LNCAP (cell line): ENCODE data around the gene TOPAZ1.

Experiments
- TF ChIP-seq, protein P1 (sequence below): fragments of 450-650 bp; IDR thresholded peaks from 2 replicates; pipeline ENCODE4 v1.5.1; 2017; ENCODE audit warnings: mild to moderate bottlenecking

TOPAZ1 gene

GRCh38 chr3:44334326-44334725 lies 92.6 kb downstream of the TOPAZ1 start:
- TF ChIP-seq, protein P1, sequence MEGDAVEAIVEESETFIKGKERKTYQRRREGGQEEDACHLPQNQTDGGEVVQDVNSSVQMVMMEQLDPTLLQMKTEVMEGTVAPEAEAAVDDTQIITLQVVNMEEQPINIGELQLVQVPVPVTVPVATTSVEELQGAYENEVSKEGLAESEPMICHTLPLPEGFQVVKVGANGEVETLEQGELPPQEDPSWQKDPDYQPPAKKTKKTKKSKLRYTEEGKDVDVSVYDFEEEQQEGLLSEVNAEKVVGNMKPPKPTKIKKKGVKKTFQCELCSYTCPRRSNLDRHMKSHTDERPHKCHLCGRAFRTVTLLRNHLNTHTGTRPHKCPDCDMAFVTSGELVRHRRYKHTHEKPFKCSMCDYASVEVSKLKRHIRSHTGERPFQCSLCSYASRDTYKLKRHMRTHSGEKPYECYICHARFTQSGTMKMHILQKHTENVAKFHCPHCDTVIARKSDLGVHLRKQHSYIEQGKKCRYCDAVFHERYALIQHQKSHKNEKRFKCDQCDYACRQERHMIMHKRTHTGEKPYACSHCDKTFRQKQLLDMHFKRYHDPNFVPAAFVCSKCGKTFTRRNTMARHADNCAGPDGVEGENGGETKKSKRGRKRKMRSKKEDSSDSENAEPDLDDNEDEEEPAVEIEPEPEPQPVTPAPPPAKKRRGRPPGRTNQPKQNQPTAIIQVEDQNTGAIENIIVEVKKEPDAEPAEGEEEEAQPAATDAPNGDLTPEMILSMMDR: no peak

GRCh38 chr3:44337248-44337785 lies 95.6 kb downstream of the TOPAZ1 start:
- TF ChIP-seq, protein P1: no peak

DNA sequence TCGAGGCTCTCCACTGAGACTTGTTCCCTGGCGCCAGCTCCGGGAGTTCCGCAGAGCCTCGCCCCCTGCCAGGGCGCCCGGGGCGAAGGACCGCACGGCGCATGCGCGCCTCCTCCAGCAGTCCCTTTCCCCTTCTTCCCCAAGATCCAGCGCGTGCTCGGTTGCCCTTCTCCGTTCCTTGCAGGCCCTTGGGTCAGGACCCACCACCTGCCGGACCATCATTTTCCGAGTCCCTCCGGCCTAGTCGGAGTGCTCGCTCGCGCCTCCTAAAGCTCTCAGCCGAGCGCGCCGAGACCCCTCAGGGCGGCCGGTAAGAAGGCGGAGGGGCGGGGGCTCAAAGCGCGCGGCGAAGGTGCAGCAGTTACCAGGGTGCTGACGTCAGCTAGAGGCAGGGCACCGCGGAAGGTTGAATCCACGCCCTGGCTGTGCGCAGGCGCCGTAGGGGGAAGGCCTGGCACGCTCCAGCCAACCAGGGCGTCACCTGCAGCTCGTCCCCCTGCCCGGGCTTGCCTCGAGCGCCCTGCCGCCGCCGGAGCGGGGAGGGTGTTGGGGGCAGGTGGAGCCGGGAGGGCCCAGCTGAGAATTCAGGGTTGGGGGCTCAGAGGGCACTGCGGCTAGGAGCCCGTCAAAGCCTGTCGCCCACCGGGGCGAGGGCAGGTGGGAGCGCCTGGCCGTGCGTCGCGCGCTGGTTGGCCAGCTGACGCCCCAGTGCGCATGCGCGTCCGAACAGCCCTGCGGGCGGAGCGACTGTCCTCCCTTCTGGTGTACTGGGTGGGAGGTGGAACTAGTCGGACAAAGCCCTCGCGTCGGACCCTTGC lies 96.5 kb downstream of the TOPAZ1 start, which contains the start of gene TCAIM:
TSS of gene TCAIM (plus strand) at position 757 of the 818 bp plus-strand sequence. CDS start 16,017 bp downstream, outside the sequence.
- TF ChIP-seq, protein P1: no peak

DNA sequence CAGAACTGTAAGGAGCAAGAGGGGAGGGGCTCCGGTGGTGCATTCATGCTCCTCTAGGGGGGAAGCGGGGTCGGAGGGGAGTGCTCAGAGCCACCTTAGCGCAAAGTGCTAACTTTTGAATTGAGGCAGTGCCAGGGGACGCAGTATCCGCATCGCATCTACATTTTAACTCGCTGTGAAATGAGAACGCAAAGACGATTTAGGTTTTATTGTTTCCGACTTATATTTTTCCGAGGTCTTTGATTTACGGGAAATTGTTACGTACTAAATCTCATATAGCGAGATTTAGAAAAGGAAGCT lies 97.1 kb downstream of the TOPAZ1 start:
- TF ChIP-seq, protein P1: no peak

- TF ChIP-seq, protein P1: no peak
Observed at GRCh38 chr3:44339181-44340057, 97.7 kb downstream of the TOPAZ1 start.

DNA sequence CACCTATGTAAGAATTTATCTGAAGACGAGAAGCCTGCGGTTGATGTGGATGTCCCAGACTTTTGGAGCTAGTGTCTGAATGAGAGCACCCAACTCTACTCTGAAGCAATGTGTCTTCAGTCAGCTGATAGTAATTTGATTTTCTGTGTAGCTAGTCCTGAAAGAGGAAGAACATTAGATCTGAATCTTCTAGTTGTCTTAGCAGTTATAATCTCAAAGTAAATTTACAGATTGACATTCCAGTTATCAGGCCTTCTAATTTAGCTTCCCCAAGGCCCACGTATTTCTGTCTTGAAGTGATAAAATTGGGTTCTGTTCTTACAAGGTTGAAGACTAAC lies 98.3 kb downstream of the TOPAZ1 start:
- TF ChIP-seq, protein P1: no peak

- TF ChIP-seq, protein P1: no peak
Observed at GRCh38 chr3:44342176-44342790, 100.6 kb downstream of the TOPAZ1 start.
